Activated naive CD4-positive, alpha-beta T cell treated with anti-CD3 and anti-CD28 coated beads, Interleukin-2, amount 50 U/mL, for 72 hours (primary cell): ENCODE results near the gene PDE4D. TPM values are rescaled to one million over a fixed set of nuclear protein-coding genes. Genes with fewer than 3 reads are reported as not detected.
A peak's percentile ranks its signal among the peaks of the same experiment; 100 is the strongest.

ENCODE experiments used
- ATAC-seq, 2 donors: fragments of 150-1000 bp; cut with Tn5 transposase; 2 replicates each; pipeline ENCODE4 v1.10.0; 2021; ENCODE audit warnings: mild to moderate bottlenecking in 2 of 2, moderate library complexity in 2 of 2
- DNase-seq, 2 donors: peaks; one replicate each; pipeline ENCODE4 v3.0.0; 2021 to 2022; ENCODE audit warnings: low spot score in 2 of 2
- H3K27ac Mint-ChIP-seq, 2 donors: one replicate each; pipeline ENCODE4 v1.8.0; 2022; ENCODE audit warnings: mild to moderate bottlenecking in 2 of 2, mixed read lengths in 2 of 2
- H3K36me3 Mint-ChIP-seq, 2 donors: one replicate each; pipeline ENCODE4 v1.8.0; 2022; ENCODE audit warnings: mixed read lengths in 2 of 2
- H3K9me3 Mint-ChIP-seq, 2 donors: one replicate each; pipeline ENCODE4 v1.8.0; 2022; ENCODE audit warnings: mixed read lengths in 2 of 2
- total RNA-seq, 2 donors: library from RNA; stranded (reverse); gene quantifications; one replicate each; pipeline ENCODE4 v1.2.3, GENCODE V29; 2022

Gene PDE4D
- total RNA-seq, 2 donors from 2014 or later, result 31.1 to 86.7 TPM

GRCh38 chr5:59042201-59043055 lies 851.1 kb downstream of the PDE4D start:
- no peak for DNase-seq
- peaks cover 15 to 20% of the 10 kb centered on the region in 2 donors for H3K36me3 Mint-ChIP-seq
- peak in 1 of 2 donors; percentile 10 for ATAC-seq
- H3K27ac Mint-ChIP-seq, result peak overlapping the region; percentile 31 to 47
- no peaks in the 10 kb centered on the region for H3K9me3 Mint-ChIP-seq

- ATAC-seq (no peak), DNase-seq (no peak)
- no peaks in the 10 kb centered on the region for H3K9me3 Mint-ChIP-seq
- peaks cover 19 to 31% of the 10 kb centered on the region in 2 donors for H3K36me3 Mint-ChIP-seq
- H3K27ac Mint-ChIP-seq, result no peak overlapping the region
Observed at GRCh38 chr5:59041355-59041754, 852.2 kb downstream of the PDE4D start.

GRCh38 chr5:59040804-59041201 lies 852.7 kb downstream of the PDE4D start:
- Mint-ChIP-seq H3K9me3 (no peaks in the 10 kb centered on the region), H3K27ac (peak overlapping the region in 1 of 2 donors; percentile 95), H3K36me3 (peaks cover 25 to 36% of the 10 kb centered on the region in 2 donors)
- no peak for ATAC-seq
- no peak for DNase-seq

- H3K27ac Mint-ChIP-seq, result peak overlapping the region; percentile 56 to 95
- peaks cover 26 to 42% of the 10 kb centered on the region in 2 donors for H3K36me3 Mint-ChIP-seq
- DNase-seq, result no peak
- ATAC-seq, result no peak
- no peaks in the 10 kb centered on the region for H3K9me3 Mint-ChIP-seq
Observed at GRCh38 chr5:59040024-59040803, 853.3 kb downstream of the PDE4D start.

GRCh38 chr5:59039296-59040023 lies 854.1 kb downstream of the PDE4D start:
- ATAC-seq (peak; percentile 82), DNase-seq (peak; percentile 85 to 90)
- H3K36me3 Mint-ChIP-seq, result peaks cover 26 to 49% of the 10 kb centered on the region in 2 donors
- H3K9me3 Mint-ChIP-seq, result no peaks in the 10 kb centered on the region
- H3K27ac Mint-ChIP-seq, result peak overlapping the region; percentile 95 to 96

- Mint-ChIP-seq H3K36me3 (peaks cover 26 to 49% of the 10 kb centered on the region in 2 donors), H3K27ac (peak overlapping the region; percentile 94 to 95), H3K9me3 (no peaks in the 10 kb centered on the region)
- peak in 1 of 2 donors; percentile 31 for ATAC-seq
- DNase-seq, result no peak
Observed at GRCh38 chr5:59038798-59039295, 854.7 kb downstream of the PDE4D start.

GRCh38 chr5:59037941-59038797 lies 855.4 kb downstream of the PDE4D start:
- H3K27ac Mint-ChIP-seq, result peak overlapping the region; percentile 94 to 95
- DNase-seq, result no peak
- ATAC-seq, result no peak
- H3K36me3 Mint-ChIP-seq, result peaks cover 26 to 49% of the 10 kb centered on the region in 2 donors
- no peaks in the 10 kb centered on the region for H3K9me3 Mint-ChIP-seq

- Mint-ChIP-seq H3K27ac (peak overlapping the region; percentile 94 to 95), H3K9me3 (no peaks in the 10 kb centered on the region), H3K36me3 (peaks cover 26 to 49% of the 10 kb centered on the region in 2 donors)
- no peak for DNase-seq
- ATAC-seq, result no peak
Observed at GRCh38 chr5:59037453-59037852, 856.1 kb downstream of the PDE4D start.

GRCh38 chr5:59037041-59037440 lies 856.5 kb downstream of the PDE4D start:
- Mint-ChIP-seq H3K36me3 (peaks cover 26 to 49% of the 10 kb centered on the region in 2 donors), H3K27ac (peak overlapping the region; percentile 94 to 95), H3K9me3 (no peaks in the 10 kb centered on the region)
- ATAC-seq, result no peak
- DNase-seq, result no peak

- Mint-ChIP-seq H3K27ac (peak overlapping the region; percentile 94 to 95), H3K36me3 (peaks cover 31 to 55% of the 10 kb centered on the region in 2 donors), H3K9me3 (no peaks in the 10 kb centered on the region)
- DNase-seq, result peak in 1 of 2 donors; percentile 35
- peak; percentile 57 to 63 for ATAC-seq
Observed at GRCh38 chr5:59036274-59036961, 857.1 kb downstream of the PDE4D start.

GRCh38 chr5:59035681-59036080 lies 857.8 kb downstream of the PDE4D start:
- ATAC-seq (no peak), DNase-seq (no peak)
- Mint-ChIP-seq H3K27ac (peak overlapping the region; percentile 94 to 95), H3K9me3 (peaks cover 0 to 4% of the 10 kb centered on the region in 2 donors), H3K36me3 (peaks cover 31 to 61% of the 10 kb centered on the region in 2 donors)

GRCh38 chr5:59034498-59035186 lies 858.9 kb downstream of the PDE4D start:
- no peak for ATAC-seq
- DNase-seq, result no peak
- peaks cover 35 to 65% of the 10 kb centered on the region in 2 donors for H3K36me3 Mint-ChIP-seq

GRCh38 chr5:59027145-59027907 lies 866.2 kb downstream of the PDE4D start:
- Mint-ChIP-seq H3K27ac (no peak overlapping the region), H3K36me3 (peaks cover 13 to 76% of the 10 kb centered on the region in 2 donors), H3K9me3 (peaks cover 0 to 6% of the 10 kb centered on the region in 2 donors)
- ATAC-seq (no peak), DNase-seq (no peak)

More at GRCh38 chr5:59034498-59035186, 858.9 kb downstream of the PDE4D start:
- no peak overlapping the region for H3K27ac Mint-ChIP-seq
- peaks cover 0 to 6% of the 10 kb centered on the region in 2 donors for H3K9me3 Mint-ChIP-seq

GRCh38 chr5:59025734-59026133 lies 867.8 kb downstream of the PDE4D start:
- H3K9me3 Mint-ChIP-seq, result peaks cover 0 to 2% of the 10 kb centered on the region in 2 donors
- ATAC-seq (no peak), DNase-seq (no peak)
- H3K36me3 Mint-ChIP-seq, result peaks cover 13 to 65% of the 10 kb centered on the region in 2 donors
- no peak overlapping the region for H3K27ac Mint-ChIP-seq
